Measurements from ENCODE around the gene PCNX3.
A peak's percentile ranks its signal among the peaks of the same experiment; 100 is the strongest.

Gene PCNX3

DNA sequence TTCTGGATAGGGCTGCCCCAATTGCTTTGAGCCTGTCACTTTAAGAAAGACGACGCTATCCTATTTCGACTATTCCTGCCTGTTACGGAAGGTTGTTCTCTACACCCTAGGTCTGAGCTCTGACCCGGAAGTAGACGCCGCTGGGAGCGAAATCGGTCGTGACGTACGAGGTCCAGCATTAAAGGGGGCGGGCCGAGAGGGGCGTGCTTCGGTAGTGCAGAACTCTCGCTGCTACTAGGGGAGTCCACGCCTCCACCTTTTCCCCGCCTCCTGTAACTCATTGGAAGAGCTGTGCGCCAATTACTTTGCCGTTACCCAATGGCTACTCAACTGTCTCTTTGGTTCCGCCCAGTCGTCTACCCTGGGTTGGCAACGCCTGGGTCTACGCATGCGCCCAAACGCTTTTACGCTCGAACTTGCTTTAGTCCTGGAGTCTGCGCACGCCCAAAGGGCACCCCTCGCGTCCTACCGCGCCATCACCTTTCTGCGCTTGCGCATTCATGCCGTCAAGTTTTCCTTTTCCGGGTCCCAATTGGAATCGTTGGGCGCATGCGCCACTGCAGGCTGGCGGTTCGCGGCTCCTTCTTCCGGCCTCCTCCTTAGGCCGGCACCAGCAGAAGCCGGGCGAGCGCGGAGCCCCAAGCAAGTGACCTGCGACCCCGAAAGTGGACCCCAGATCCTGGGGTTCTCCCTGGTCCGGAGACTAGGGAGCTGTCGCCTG lies at the start of gene PCNX3:
Gene PCNX3 (plus strand): TSS at position 548 of the 721 bp plus-strand sequence. CDS start 536 bp downstream, outside the sequence.
- no peaks in the 10 kb centered on the region; the same call in 1 of the 2 replicates for H3K4me1 ChIP-seq (ENCODE audit: control insufficient read depth, insufficient read depth, low read length)
- peak within 1 kb of the TSS; percentile 94 for H3K27ac ChIP-seq (ENCODE audit: low read depth, low read length)
- no peaks in the 10 kb centered on the region for H3K9me3 ChIP-seq (ENCODE audit: control insufficient read depth, insufficient read depth, low read length)
- peak within 1 kb of the TSS; percentile 88 for H3K4me3 ChIP-seq (ENCODE audit: low read depth, low read length)
- H3K27me3 ChIP-seq (ENCODE audit: control insufficient read depth, insufficient read depth, low read length), result no peaks in the 10 kb centered on the region
- H3K36me3 ChIP-seq (ENCODE audit: control insufficient read depth, insufficient read depth, low read length), result peaks cover 45% of the 10 kb centered on the region
- peak within 1 kb of the TSS; percentile 81 for H3K9ac ChIP-seq (ENCODE audit: low read depth, low read length)

DNA sequence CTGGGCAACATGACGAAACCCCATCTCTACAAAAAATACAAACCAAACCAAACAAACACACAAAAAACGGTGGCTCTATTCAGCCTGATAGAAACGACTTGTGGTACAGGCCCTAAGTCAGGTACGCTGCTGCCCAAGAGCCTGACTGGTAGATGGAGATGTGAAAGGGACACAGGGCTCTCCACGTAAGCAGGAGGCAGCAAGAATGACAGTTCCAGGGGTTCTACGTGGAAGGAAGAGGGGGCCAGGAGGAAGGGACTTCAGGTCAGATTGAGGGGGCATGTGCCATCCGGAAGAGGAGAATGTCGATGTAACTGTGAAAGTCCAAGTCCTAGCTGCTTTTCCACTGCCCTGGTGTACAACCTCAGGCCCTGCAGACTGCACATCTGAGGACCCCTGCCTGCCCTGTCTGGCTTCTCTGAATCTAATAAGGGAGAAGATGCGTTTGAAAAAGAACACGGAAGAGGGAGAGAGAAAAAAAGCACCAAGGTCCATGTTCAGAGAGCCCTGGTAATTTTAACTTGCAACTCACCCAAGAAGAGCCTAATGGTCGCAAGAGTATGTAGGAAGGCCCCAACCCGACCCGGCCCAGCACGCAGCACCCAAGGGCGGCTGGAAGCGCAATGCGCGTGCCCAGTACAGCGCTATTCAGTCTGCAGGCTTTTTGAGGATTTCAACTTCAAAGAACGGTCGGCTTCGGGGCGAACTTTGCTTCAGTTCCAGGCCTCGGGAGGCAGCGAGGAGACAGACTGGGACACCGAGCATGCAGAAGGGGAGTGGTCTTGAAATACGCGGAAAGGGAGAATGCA lies 46.2 kb upstream of the PCNX3 start:
- Histone ChIP-seq H3K27me3 (ENCODE audit: control insufficient read depth, insufficient read depth, low read length) (no peaks in the 10 kb centered on the region; the same call in 1 of the 2 replicates), H3K27ac (ENCODE audit: low read depth, low read length) (peak overlapping the region; percentile 85), H3K4me3 (ENCODE audit: low read depth, low read length) (peak overlapping the region; percentile 84), H3K9ac (ENCODE audit: low read depth, low read length) (0 out of 2 replicates have a peak overlapping the region, but pooled peaks have one; percentile 28), H3K36me3 (ENCODE audit: control insufficient read depth, insufficient read depth, low read length) (0 out of 2 replicates have a peak, but pooled peaks cover 2% of the 10 kb centered on the region), H3K9me3 (ENCODE audit: control insufficient read depth, insufficient read depth, low read length) (no peaks in the 10 kb centered on the region), H3K4me1 (ENCODE audit: control insufficient read depth, insufficient read depth, low read length) (peaks cover 16% of the 10 kb centered on the region; the same call in 1 of the 2 replicates)

GRCh38 chr11:65569973-65570918 lies 45.3 kb upstream of the PCNX3 start, which contains the start of gene ZNRD2:
Gene ZNRD2, plus strand, starts transcription at chr11:65570477. Its CDS starts 15 bp downstream, at chr11:65570492.
- peaks cover 21% of the 10 kb centered on the region for H3K4me1 ChIP-seq (ENCODE audit: control insufficient read depth, insufficient read depth, low read length)

GRCh38 chr11:65571420-65571819 lies 44.2 kb upstream of the PCNX3 start:
- Histone ChIP-seq H3K27ac (ENCODE audit: low read depth, low read length) (no peak overlapping the region), H3K27me3 (ENCODE audit: control insufficient read depth, insufficient read depth, low read length) (peaks cover 17% of the 10 kb centered on the region), H3K4me3 (ENCODE audit: low read depth, low read length) (peak overlapping the region; percentile 84), H3K4me1 (ENCODE audit: control insufficient read depth, insufficient read depth, low read length) (peaks cover 24% of the 10 kb centered on the region), H3K9ac (ENCODE audit: low read depth, low read length) (no peak overlapping the region), H3K9me3 (ENCODE audit: control insufficient read depth, insufficient read depth, low read length) (no peaks in the 10 kb centered on the region), H3K36me3 (ENCODE audit: control insufficient read depth, insufficient read depth, low read length) (0 out of 2 replicates have a peak, but pooled peaks cover 2% of the 10 kb centered on the region)

More at GRCh38 chr11:65569973-65570918, 45.3 kb upstream of the PCNX3 start, which contains the start of gene ZNRD2:
- H3K4me3 ChIP-seq (ENCODE audit: low read depth, low read length), result peak within 1 kb of the TSS; percentile 84
- H3K9me3 ChIP-seq (ENCODE audit: control insufficient read depth, insufficient read depth, low read length), result no peaks in the 10 kb centered on the region
- H3K9ac ChIP-seq (ENCODE audit: low read depth, low read length), result peak within 1 kb of the TSS; percentile 32; the same call in 1 of the 2 replicates
- H3K27ac ChIP-seq (ENCODE audit: low read depth, low read length), result peak within 1 kb of the TSS; percentile 85
- H3K27me3 ChIP-seq (ENCODE audit: control insufficient read depth, insufficient read depth, low read length), result peaks cover 7% of the 10 kb centered on the region
- H3K36me3 ChIP-seq (ENCODE audit: control insufficient read depth, insufficient read depth, low read length), result 0 out of 2 replicates have a peak, but pooled peaks cover 2% of the 10 kb centered on the region

DNA sequence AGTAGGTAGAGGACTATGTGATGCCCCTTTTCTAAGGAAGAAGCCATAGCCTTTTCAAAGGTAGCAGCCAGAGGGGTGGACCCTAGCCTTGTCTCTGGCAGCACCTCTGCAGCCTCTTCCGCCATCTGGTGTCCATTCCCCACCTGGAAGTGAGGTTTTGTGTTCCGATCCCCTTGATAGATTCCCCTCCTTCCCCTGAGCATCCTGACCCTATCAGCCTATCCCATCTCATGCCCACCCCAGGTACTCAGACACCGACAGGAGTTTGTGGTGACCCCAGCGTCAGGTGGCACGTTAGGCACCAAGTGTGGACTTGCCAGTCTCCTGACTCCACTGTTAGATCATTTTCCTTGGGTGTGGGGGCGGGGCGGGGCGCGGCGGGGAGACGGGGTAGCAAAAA lies 43.6 kb upstream of the PCNX3 start:
- 0 out of 2 replicates have a peak, but pooled peaks cover 2% of the 10 kb centered on the region for H3K36me3 ChIP-seq (ENCODE audit: control insufficient read depth, insufficient read depth, low read length)
- peaks cover 24% of the 10 kb centered on the region for H3K4me1 ChIP-seq (ENCODE audit: control insufficient read depth, insufficient read depth, low read length)
- H3K9me3 ChIP-seq (ENCODE audit: control insufficient read depth, insufficient read depth, low read length), result no peaks in the 10 kb centered on the region
- H3K27ac ChIP-seq (ENCODE audit: low read depth, low read length), result no peak overlapping the region
- H3K9ac ChIP-seq (ENCODE audit: low read depth, low read length), result no peak overlapping the region
- H3K4me3 ChIP-seq (ENCODE audit: low read depth, low read length), result peak overlapping the region; percentile 60
- H3K27me3 ChIP-seq (ENCODE audit: control insufficient read depth, insufficient read depth, low read length), result peaks cover 22% of the 10 kb centered on the region

DNA sequence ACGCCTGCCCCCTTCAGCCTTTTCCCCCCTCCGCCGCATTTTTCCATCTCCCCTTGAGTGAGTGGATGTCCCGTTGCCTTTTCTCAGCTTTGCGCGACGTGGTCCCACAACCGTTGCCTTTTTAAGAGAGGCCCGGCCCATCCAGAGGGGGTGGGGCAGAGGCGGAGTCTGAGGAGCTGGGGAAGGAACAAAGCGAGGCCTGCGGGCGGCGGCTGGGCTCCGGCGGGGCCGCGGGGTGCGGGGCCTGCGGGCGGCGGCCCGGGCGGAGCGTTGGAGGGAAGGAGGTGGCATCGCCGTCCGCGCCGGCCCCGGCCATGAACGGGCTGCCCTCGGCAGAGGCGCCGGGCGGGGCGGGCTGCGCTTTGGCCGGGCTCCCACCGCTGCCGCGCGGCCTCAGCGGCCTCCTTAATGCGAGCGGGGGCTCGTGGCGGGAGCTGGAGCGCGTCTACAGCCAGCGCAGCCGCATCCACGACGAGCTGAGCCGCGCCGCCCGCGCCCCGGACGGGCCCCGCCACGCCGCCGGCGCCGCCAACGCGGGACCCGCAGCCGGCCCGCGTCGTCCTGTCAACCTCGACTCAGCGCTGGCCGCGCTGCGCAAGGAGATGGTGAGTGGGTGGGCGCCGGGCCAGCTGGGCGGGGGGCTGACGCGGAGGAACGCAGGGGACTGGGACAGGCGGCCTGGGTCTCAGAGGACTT lies 43.1 kb upstream of the PCNX3 start, which contains the start of gene FAM89B:
Gene FAM89B (plus strand): TSS at position 183 of the 696 bp plus-strand sequence. CDS start 132 bp downstream, at position 315.
- Histone ChIP-seq H3K27me3 (ENCODE audit: control insufficient read depth, insufficient read depth, low read length) (peaks cover 28% of the 10 kb centered on the region), H3K9ac (ENCODE audit: low read depth, low read length) (no peak within 1 kb of the TSS), H3K4me1 (ENCODE audit: control insufficient read depth, insufficient read depth, low read length) (peaks cover 24% of the 10 kb centered on the region), H3K9me3 (ENCODE audit: control insufficient read depth, insufficient read depth, low read length) (no peaks in the 10 kb centered on the region), H3K36me3 (ENCODE audit: control insufficient read depth, insufficient read depth, low read length) (0 out of 2 replicates have a peak, but pooled peaks cover 2% of the 10 kb centered on the region), H3K27ac (ENCODE audit: low read depth, low read length) (no peak within 1 kb of the TSS), H3K4me3 (ENCODE audit: low read depth, low read length) (peak within 1 kb of the TSS; percentile 84)

- 0 out of 2 replicates have a peak, but pooled peaks cover 2% of the 10 kb centered on the region for H3K36me3 ChIP-seq (ENCODE audit: control insufficient read depth, insufficient read depth, low read length)
- H3K9ac ChIP-seq (ENCODE audit: low read depth, low read length), result no peak overlapping the region
- peaks cover 24% of the 10 kb centered on the region for H3K4me1 ChIP-seq (ENCODE audit: control insufficient read depth, insufficient read depth, low read length)
- no peak overlapping the region for H3K4me3 ChIP-seq (ENCODE audit: low read depth, low read length)
- no peaks in the 10 kb centered on the region for H3K9me3 ChIP-seq (ENCODE audit: control insufficient read depth, insufficient read depth, low read length)
- H3K27ac ChIP-seq (ENCODE audit: low read depth, low read length), result peak overlapping the region; percentile 11
- peaks cover 37% of the 10 kb centered on the region for H3K27me3 ChIP-seq (ENCODE audit: control insufficient read depth, insufficient read depth, low read length)
Observed at GRCh38 chr11:65573391-65574079, 42.0 kb upstream of the PCNX3 start.

DNA sequence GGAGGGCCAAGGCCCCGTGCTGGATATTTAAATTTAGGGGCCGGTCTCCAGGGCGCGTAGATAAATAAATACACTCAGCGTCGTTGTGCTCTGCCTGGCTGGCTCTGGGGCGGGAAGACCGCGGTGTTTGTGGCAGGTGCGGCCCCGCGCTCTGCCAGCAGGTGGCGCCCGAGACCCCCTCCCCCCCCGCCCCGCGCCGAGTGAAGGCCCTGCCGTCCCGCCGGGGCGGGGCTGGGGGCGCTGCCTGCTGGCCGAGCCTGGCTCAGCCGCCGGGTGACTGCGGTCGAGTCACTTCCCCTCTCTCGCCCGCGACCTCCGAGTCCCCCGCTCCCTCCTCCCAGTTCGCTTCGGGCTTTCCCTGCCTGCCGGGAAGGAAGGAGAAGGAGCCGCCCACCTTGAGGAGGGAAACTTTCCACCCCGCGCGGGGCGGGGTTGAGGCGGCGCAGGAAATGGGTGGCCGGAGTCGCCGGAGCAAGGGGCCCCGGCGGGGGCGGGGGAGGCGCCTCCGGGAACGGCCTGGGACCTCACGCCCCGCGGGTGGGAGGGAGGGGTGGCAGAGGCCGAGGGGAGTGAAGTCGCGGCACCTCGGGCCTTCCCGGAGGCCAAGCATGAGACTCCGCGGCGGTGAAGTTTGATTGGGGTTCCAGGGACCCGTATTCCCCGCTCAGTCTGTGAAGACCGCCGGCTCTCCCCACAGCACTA lies 41.3 kb upstream of the PCNX3 start:
- no peak overlapping the region for H3K9ac ChIP-seq (ENCODE audit: low read depth, low read length)
- H3K27ac ChIP-seq (ENCODE audit: low read depth, low read length), result peak overlapping the region; percentile 25
- H3K4me3 ChIP-seq (ENCODE audit: low read depth, low read length), result peak overlapping the region; percentile 56
- H3K4me1 ChIP-seq (ENCODE audit: control insufficient read depth, insufficient read depth, low read length), result peaks cover 18% of the 10 kb centered on the region
- 0 out of 2 replicates have a peak, but pooled peaks cover 2% of the 10 kb centered on the region for H3K36me3 ChIP-seq (ENCODE audit: control insufficient read depth, insufficient read depth, low read length)
- no peaks in the 10 kb centered on the region for H3K9me3 ChIP-seq (ENCODE audit: control insufficient read depth, insufficient read depth, low read length)
- peaks cover 39% of the 10 kb centered on the region for H3K27me3 ChIP-seq (ENCODE audit: control insufficient read depth, insufficient read depth, low read length)
